ENCODE data around the gene FAM13A. TPM values are rescaled to one million over a fixed set of nuclear protein-coding genes. Genes with fewer than 3 reads are reported as not detected.

Gene FAM13A
- 8.4 and 11.5 TPM in 2 replicates for total RNA-seq (2014; rRNA removed; shearing (Covaris generic))

GRCh38 chr4:89056953-89057398 lies at the start of gene FAM13A:
FAM13A (minus strand) TSS chr4:89057185; CDS start chr4:89056964, 221 bp downstream.

DNA sequence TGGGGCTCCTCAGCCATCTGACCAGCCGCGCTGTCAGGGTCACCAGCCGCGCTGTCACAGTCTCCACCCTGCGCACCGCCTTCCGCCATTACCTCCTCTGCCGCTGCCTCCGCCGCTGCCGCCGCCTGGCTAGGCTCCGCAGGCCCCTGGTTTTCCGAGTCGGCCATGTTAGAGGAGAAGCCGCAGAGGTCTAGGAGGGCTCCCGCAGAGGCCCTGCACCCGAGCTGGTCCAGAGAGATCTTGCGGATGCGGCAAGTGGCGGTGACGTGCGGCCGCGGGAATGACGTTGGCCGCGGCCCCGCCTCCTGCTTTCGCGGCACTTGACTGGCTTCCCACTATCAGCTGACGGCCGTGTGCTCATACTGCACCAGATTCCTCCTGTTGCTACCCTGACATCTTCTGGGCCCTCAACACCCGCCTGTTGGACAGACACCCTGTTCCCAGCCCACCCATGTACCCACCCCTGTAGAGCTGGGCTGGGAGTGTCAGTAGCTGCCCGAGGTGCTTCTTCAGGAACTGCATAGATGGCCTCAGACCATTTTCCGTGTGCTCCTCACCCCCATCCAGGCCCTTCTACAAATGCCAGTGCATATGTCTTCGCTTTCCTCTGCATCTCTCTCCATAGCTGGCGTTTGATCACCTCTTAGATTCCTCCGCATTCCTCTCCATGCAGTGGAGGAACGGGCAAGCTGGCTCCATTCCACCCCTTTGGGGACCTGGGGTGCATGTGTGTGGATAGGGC lies 359.2 kb downstream of the FAM13A start, which contains the start of gene NAP1L5:
TSS of gene NAP1L5 (minus strand) at position 242 of the 742 bp plus-strand sequence. CDS start at position 167, 75 bp downstream.

Small RNA genes lying within 50 kb of the gene (small RNA-seq; reads per million reads assigned to genes)
- gene RF02115 (not detected), gene RNU6-33P (not detected)

Other genes with a start within 250 kb of the FAM13A start
- 4.5 and 5.9 TPM in 2 replicates for gene TIGD2, start 54.3 kb upstream of the FAM13A start, total RNA-seq (2014; rRNA removed; shearing (Covaris generic))